GM19455 (cell line): ENCODE data around the gene PCDHA3.
"Not testable (repeated sequence)": the region's sequence is repeated elsewhere in the genome, so short reads cannot be mapped to it uniquely, and the experiment has no call there.

Experiments
- ATAC-seq: cut with Tn5 transposase; IDR thresholded peaks from one replicate; pipeline ENCODE4 v1.9.1; 2021; ENCODE audit not compliant: unreplicated experiment

Gene PCDHA3

GRCh38 chr5:140808889-140809291 lies 8.0 kb downstream of the PCDHA3 start:
- ATAC-seq, result no peak

- no peak for ATAC-seq
Observed at GRCh38 chr5:140821375-140822280, 20.8 kb downstream of the PCDHA3 start, which contains the start of gene PCDHA5. Gene PCDHA5, plus strand, starts transcription at chr5:140821613.

GRCh38 chr5:140822281-140822629 lies 21.4 kb downstream of the PCDHA3 start:
- ATAC-seq, result no peak

- not testable (repeated sequence) for ATAC-seq
Observed at GRCh38 chr5:140822969-140823368, 22.1 kb downstream of the PCDHA3 start.

- no peak for ATAC-seq
Observed at GRCh38 chr5:140823475-140823874, 22.6 kb downstream of the PCDHA3 start.

- no peak for ATAC-seq
Observed at GRCh38 chr5:140827704-140828361, 27.0 kb downstream of the PCDHA3 start, which contains the start of gene PCDHA6. Gene PCDHA6, plus strand, starts transcription at chr5:140827960. Its CDS starts 132 bp downstream, at chr5:140828092.

- ATAC-seq, result no peak
Observed at GRCh38 chr5:140828362-140828737, 27.5 kb downstream of the PCDHA3 start.

- ATAC-seq, result not testable (repeated sequence)
Observed at GRCh38 chr5:140829511-140830501, 28.9 kb downstream of the PCDHA3 start.

GRCh38 chr5:140833993-140834392 lies 33.1 kb downstream of the PCDHA3 start, which contains the start of gene PCDHA7:
Gene PCDHA7, plus strand, starts transcription at chr5:140834269. Its CDS starts 115 bp downstream, at chr5:140834384.
- no peak for ATAC-seq

- ATAC-seq, result not testable (repeated sequence)
Observed at GRCh38 chr5:140834439-140835008, 33.7 kb downstream of the PCDHA3 start.

- no peak for ATAC-seq
Observed at GRCh38 chr5:140835622-140836510, 35.0 kb downstream of the PCDHA3 start.

- no peak for ATAC-seq
Observed at GRCh38 chr5:140840978-140841962, 40.4 kb downstream of the PCDHA3 start, which contains the start of gene PCDHA8. Gene PCDHA8, plus strand, starts transcription at chr5:140841187. Its CDS starts 135 bp downstream, at chr5:140841322.

- no peak for ATAC-seq
Observed at GRCh38 chr5:140842798-140843733, 42.2 kb downstream of the PCDHA3 start.

GRCh38 chr5:140848139-140849102 lies 47.6 kb downstream of the PCDHA3 start, which contains the start of gene PCDHA9:
Gene PCDHA9, plus strand, starts transcription at chr5:140848382. Its CDS starts 114 bp downstream, at chr5:140848496.
- not testable (repeated sequence) for ATAC-seq

- not testable (repeated sequence) for ATAC-seq
Observed at GRCh38 chr5:140849831-140850634, 49.2 kb downstream of the PCDHA3 start.
